IPS-11a (cell line): ENCODE measurements around the gene LRRN3.

Source experiments
- H3K4me3 ChIP-seq: one replicate; pipeline ENCODE4 v1.5.1; 2013; ENCODE audit warnings: low read depth, low read length, control low read depth

The LRRN3 gene

GRCh38 chr7:111104710-111105109 lies 13.8 kb downstream of the LRRN3 start:
- no peak overlapping the region for H3K4me3 ChIP-seq

- H3K4me3 ChIP-seq: no peak overlapping the region
Observed at GRCh38 chr7:111105269-111105668, 14.3 kb downstream of the LRRN3 start.

- H3K4me3 ChIP-seq: no peak overlapping the region
Observed at GRCh38 chr7:111107579-111107978, 16.7 kb downstream of the LRRN3 start.

- no peak overlapping the region for H3K4me3 ChIP-seq
Observed at GRCh38 chr7:111108000-111108399, 17.1 kb downstream of the LRRN3 start.

- H3K4me3 ChIP-seq: no peak overlapping the region
Observed at GRCh38 chr7:111108496-111108895, 17.6 kb downstream of the LRRN3 start.

GRCh38 chr7:111112439-111112838 lies 21.5 kb downstream of the LRRN3 start:
- H3K4me3 ChIP-seq: no peak overlapping the region

- no peak overlapping the region for H3K4me3 ChIP-seq
Observed at GRCh38 chr7:111113263-111114017, 22.5 kb downstream of the LRRN3 start.

- H3K4me3 ChIP-seq: no peak overlapping the region
Observed at GRCh38 chr7:111115966-111116365, 25.0 kb downstream of the LRRN3 start.

- H3K4me3 ChIP-seq: no peak overlapping the region
Observed at GRCh38 chr7:111126987-111127386, 36.1 kb downstream of the LRRN3 start.

- no peak overlapping the region for H3K4me3 ChIP-seq
Observed at GRCh38 chr7:111129435-111129834, 38.5 kb downstream of the LRRN3 start.

- H3K4me3 ChIP-seq: no peak overlapping the region
Observed at GRCh38 chr7:111132833-111133232, 41.9 kb downstream of the LRRN3 start.

- no peak overlapping the region for H3K4me3 ChIP-seq
Observed at GRCh38 chr7:111137296-111138192, 46.6 kb downstream of the LRRN3 start.

- no peak overlapping the region for H3K4me3 ChIP-seq
Observed at GRCh38 chr7:111138193-111138569, 47.3 kb downstream of the LRRN3 start.

GRCh38 chr7:111138586-111138985 lies 47.7 kb downstream of the LRRN3 start:
- no peak overlapping the region for H3K4me3 ChIP-seq

GRCh38 chr7:111140091-111140865 lies 49.4 kb downstream of the LRRN3 start:
- no peak overlapping the region for H3K4me3 ChIP-seq

GRCh38 chr7:111145472-111145871 lies 54.5 kb downstream of the LRRN3 start:
- H3K4me3 ChIP-seq: no peak overlapping the region

- no peak overlapping the region for H3K4me3 ChIP-seq
Observed at GRCh38 chr7:111146136-111146535, 55.2 kb downstream of the LRRN3 start.

GRCh38 chr7:111147708-111148533 lies 57.0 kb downstream of the LRRN3 start:
- H3K4me3 ChIP-seq: no peak overlapping the region

- no peak overlapping the region for H3K4me3 ChIP-seq
Observed at GRCh38 chr7:111150709-111151108, 59.8 kb downstream of the LRRN3 start.

GRCh38 chr7:111159426-111159825 lies 68.5 kb downstream of the LRRN3 start:
- no peak overlapping the region for H3K4me3 ChIP-seq
